HG02840 (cell line): ENCODE data around the gene EPHB4.
"Not testable (repeated sequence)": the region's sequence is repeated elsewhere in the genome, so short reads cannot be mapped to it uniquely, and the experiment has no call there.

Experiments
- ATAC-seq: cut with Tn5 transposase; IDR thresholded peaks from one replicate; pipeline ENCODE4 v1.9.1; 2021; ENCODE audit warnings: mild to moderate bottlenecking, moderate library complexity, moderate number of reproducible peaks; ENCODE audit not compliant: unreplicated experiment, low FRiP score

EPHB4 gene

GRCh38 chr7:100793806-100794660 is 33.3 kb downstream of the EPHB4 start:
- no peak for ATAC-seq

- ATAC-seq = no peak
Observed at GRCh38 chr7:100791881-100792666, 35.2 kb downstream of the EPHB4 start.

- no peak for ATAC-seq
Observed at GRCh38 chr7:100789055-100789454, 38.3 kb downstream of the EPHB4 start.

GRCh38 chr7:100786323-100786722 is 41.0 kb downstream of the EPHB4 start:
- no peak for ATAC-seq

- ATAC-seq = no peak
Observed at GRCh38 chr7:100785878-100786277, 41.4 kb downstream of the EPHB4 start.

GRCh38 chr7:100783804-100784203 is 43.5 kb downstream of the EPHB4 start:
- no peak for ATAC-seq

GRCh38 chr7:100781255-100781654 is 46.1 kb downstream of the EPHB4 start:
- no peak for ATAC-seq

- no peak for ATAC-seq
Observed at GRCh38 chr7:100779359-100779758, 48.0 kb downstream of the EPHB4 start.

- ATAC-seq = no peak
Observed at GRCh38 chr7:100778061-100778621, 49.2 kb downstream of the EPHB4 start.

- no peak for ATAC-seq
Observed at GRCh38 chr7:100773491-100773890, 53.8 kb downstream of the EPHB4 start.

- no peak for ATAC-seq
Observed at GRCh38 chr7:100768784-100769183, 58.5 kb downstream of the EPHB4 start.

- ATAC-seq = no peak
Observed at GRCh38 chr7:100765250-100765649, 62.1 kb downstream of the EPHB4 start.

GRCh38 chr7:100764841-100765240 is 62.5 kb downstream of the EPHB4 start:
- no peak for ATAC-seq

GRCh38 chr7:100763556-100764140 is 63.7 kb downstream of the EPHB4 start:
- ATAC-seq = no peak

- ATAC-seq = not testable (repeated sequence)
Observed at GRCh38 chr7:100762841-100763240, 64.5 kb downstream of the EPHB4 start.

- ATAC-seq = no peak
Observed at GRCh38 chr7:100759357-100760171, 67.8 kb downstream of the EPHB4 start.

- ATAC-seq = no peak
Observed at GRCh38 chr7:100753750-100754149, 73.6 kb downstream of the EPHB4 start.

- no peak for ATAC-seq
Observed at GRCh38 chr7:100752994-100753393, 74.3 kb downstream of the EPHB4 start.
